Ovary (tissue), 9 donors: ENCODE measurements around the gene CAMK2D. TPM values are rescaled to one million over a fixed set of nuclear protein-coding genes. Genes with fewer than 3 reads are reported as not detected.

Source experiments
- DNase-seq, 5 donors: peaks; one replicate each; pipeline ENCODE4 v3.0.0-alpha.2; 2019 to 2020
- H3K27ac ChIP-seq, 2 donors: fragments of 200-600 bp; one replicate each; pipeline versions ENCODE4 v1.5.1 to v1.8.0; 2019 to 2022
- H3K27me3 ChIP-seq: fragments of 200-600 bp; one replicate; pipeline ENCODE4 v1.8.0; 2022
- H3K36me3 ChIP-seq: fragments of 200-600 bp; sonication (generic); one replicate; pipeline ENCODE4 v1.5.1; 2019
- H3K4me1 ChIP-seq: one replicate; pipeline ENCODE4 v1.8.1; 2013; ENCODE audit warnings: mild to moderate bottlenecking, moderate library complexity; ENCODE audit not compliant: insufficient read depth
- H3K4me3 ChIP-seq: fragments of 200-600 bp; sonication (generic); one replicate; pipeline ENCODE4 v1.5.1; 2017
- H3K9me3 ChIP-seq, 2 donors: fragments of 200-600 bp in 1 of 2; sonication (generic) in 1 of 2; one replicate each; pipeline versions ENCODE4 v1.5.1 to v1.8.1; 2013 to 2019; ENCODE audit warnings: mild to moderate bottlenecking in 1 of 2, moderate library complexity in 1 of 2
- EP300 ChIP-seq: sonication (generic); formaldehyde crosslinking; IDR thresholded peaks from one replicate; pipeline ENCODE4 v1.6.1; 2017; ENCODE audit warnings: antibody characterized with exemption
- POLR2A ChIP-seq: fragments of 450-650 bp; IDR thresholded peaks from one replicate; pipeline ENCODE4 v1.6.1; 2017; ENCODE audit warnings: antibody characterized with exemption, mild to moderate bottlenecking, moderate library complexity
- WGBS, 3 donors: extraction: QIAGEN DNeasy Blood & Tissue Kit in 1 of 3; methylation state at CpG; one replicate each; pipeline versions ENCODE4 v1.1.5 to v1.1.7; 2013 to 2017; 5-methylcytosine and 5-hydroxymethylcytosine counted together
- intact Hi-C, 4 donors: fragments of 100-400 bp; cut with DNase I; formaldehyde crosslinking; loops; one replicate each; pipeline versions ENCODE4 v1.11.0 to v1.15.1; 2022 to 2023
- polyA plus RNA-seq, 2 donors: library from polyadenylated mRNA; stranded (reverse); fragments of 200-250 nt in 1 of 2; fragments of 350-450 nt in 1 of 2; fragmentation: Illumina TruSeq in 1 of 2; extraction: RNeasy Lipid Tissue Mini Kit (QIAGEN cat#74804) in 1 of 2; gene quantifications; one replicate each; pipeline ENCODE4 v1.2.3, GENCODE V29; 2013 to 2014
- total RNA-seq, 7 donors: library from RNA; depleted of rRNA in 2 of 7; stranded (reverse); fragments of >200 nt in 2 of 7; fragmentation: NEBNext Ultra II Directional in 3 of 7; extraction: Animal tissue kit (Norgen Biotek cat#: 25700) in 3 of 7; gene quantifications; one replicate each; pipeline versions ENCODE4 v1.1.0 to v1.2.4, GENCODE V29; 2016 to 2023
- TF ChIP-seq, protein P1 (sequence below), 3 donors: fragments of 450-650 bp in 2 of 3; fragments of 200-600 bp in 1 of 3; IDR thresholded peaks; one replicate each; pipeline versions ENCODE4 v1.5.1 to v1.8.0; 2016 to 2022; ENCODE audit warnings: antibody characterized with exemption in 3 of 3, mild to moderate bottlenecking in 1 of 3
- donor health status: DM: no; HTN: no; CAD: no; lungs with moderate emphysema.
- donor health status: DM: no; HTN: no; CAD: no.
- donor health status: Bipolar disorder and iron deficiency.
- donor health status: DM: yes; HTN: yes; CAD: no.
- donor health status: DM: no; HTN: no; CAD: no.
- donor health status: DM: yes; HTN: yes; CAD: no.

The CAMK2D gene
- total and polyA plus RNA-seq, 9 donors: 14.2 to 36.9 (median 32.2) TPM

DNA sequence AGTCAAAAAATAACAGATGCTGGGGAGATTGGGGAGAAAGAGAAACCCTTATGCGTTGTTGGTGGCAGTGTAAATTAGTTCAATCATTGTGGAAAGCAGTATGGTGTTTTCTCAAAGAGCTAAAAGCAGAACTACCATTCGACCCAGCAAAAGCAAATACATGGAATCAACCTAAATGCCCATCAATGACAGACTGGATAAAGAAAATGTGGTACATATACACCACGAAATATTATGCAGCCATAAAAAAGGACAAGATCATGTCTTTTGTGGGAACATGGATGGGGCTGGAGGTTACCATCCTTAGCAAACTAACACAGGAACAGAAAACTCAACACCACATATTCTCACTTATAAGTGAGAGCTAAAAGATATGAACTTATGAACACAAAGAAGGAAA, 188.9 kb downstream of the CAMK2D start:
- H3K27me3 ChIP-seq: no peaks in the 10 kb centered on the region
- DNase-seq: no peak
- TF ChIP-seq POLR2A: no peak
- TF ChIP-seq, protein P1, sequence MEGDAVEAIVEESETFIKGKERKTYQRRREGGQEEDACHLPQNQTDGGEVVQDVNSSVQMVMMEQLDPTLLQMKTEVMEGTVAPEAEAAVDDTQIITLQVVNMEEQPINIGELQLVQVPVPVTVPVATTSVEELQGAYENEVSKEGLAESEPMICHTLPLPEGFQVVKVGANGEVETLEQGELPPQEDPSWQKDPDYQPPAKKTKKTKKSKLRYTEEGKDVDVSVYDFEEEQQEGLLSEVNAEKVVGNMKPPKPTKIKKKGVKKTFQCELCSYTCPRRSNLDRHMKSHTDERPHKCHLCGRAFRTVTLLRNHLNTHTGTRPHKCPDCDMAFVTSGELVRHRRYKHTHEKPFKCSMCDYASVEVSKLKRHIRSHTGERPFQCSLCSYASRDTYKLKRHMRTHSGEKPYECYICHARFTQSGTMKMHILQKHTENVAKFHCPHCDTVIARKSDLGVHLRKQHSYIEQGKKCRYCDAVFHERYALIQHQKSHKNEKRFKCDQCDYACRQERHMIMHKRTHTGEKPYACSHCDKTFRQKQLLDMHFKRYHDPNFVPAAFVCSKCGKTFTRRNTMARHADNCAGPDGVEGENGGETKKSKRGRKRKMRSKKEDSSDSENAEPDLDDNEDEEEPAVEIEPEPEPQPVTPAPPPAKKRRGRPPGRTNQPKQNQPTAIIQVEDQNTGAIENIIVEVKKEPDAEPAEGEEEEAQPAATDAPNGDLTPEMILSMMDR (IDR thresholded peaks at IDR 0.05): no peak
- TF ChIP-seq EP300: no peak
- peaks cover 4% of the 10 kb centered on the region for H3K4me1 ChIP-seq
- 97 to 98% (median 97%) methylated on average over 3 of the region's 3 CpGs for WGBS, 3 donors
- intact Hi-C loops: no loop called here
- no peak overlapping the region for H3K4me3 ChIP-seq
- H3K27ac ChIP-seq: no peak overlapping the region
- H3K9me3 ChIP-seq: no peaks in the 10 kb centered on the region
- no peaks in the 10 kb centered on the region for H3K36me3 ChIP-seq

DNA sequence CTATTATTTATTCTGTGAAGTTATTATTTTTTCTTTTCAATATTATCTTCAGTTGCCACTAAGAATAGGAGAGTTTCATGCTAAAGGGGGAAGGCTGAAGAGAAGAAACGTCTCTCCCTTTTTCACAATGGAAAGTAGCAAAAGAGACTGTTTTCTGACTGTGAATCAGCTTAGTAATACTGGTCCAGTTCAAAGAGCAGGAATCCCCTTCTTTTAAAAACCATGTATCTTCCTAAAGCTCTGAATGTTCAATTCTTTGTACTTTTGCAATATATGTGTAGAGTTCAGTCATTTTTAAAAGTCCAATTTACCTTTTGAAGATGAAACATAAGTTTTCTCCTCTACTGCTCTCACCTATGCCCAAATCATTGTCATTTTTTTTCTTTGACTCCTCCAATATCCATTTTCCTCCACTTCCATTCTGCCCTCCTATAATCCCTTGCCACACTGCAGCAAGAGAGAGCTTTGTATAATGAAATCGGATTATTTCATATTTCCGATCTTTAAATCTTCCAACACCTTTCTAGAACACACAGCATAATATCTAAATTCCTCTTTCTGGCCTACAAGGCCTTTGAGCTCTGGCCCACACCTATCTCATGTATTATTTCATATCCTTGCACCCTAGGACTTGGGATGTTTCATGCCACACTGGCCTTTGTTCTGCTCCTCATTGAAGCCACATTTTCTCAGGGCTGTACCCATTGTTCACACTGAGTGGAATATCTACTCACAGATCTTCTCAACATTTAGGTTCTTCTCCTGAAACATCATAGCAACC, 195.3 kb downstream of the CAMK2D start:
- H3K27me3 ChIP-seq: no peaks in the 10 kb centered on the region
- WGBS, 3 donors: 87 to 88% (median 87%) methylated on average over 3 of the region's 3 CpGs
- no peaks in the 10 kb centered on the region for H3K36me3 ChIP-seq
- H3K9me3 ChIP-seq: no peaks in the 10 kb centered on the region
- H3K27ac ChIP-seq: no peak overlapping the region
- no peak overlapping the region for H3K4me3 ChIP-seq
- DNase-seq: no peak
- H3K4me1 ChIP-seq: no peaks in the 10 kb centered on the region
- TF ChIP-seq, protein P1 (IDR thresholded peaks at IDR 0.05): no peak
- no peak for TF ChIP-seq EP300
- TF ChIP-seq POLR2A: no peak
- intact Hi-C loops: no loop called here

- Histone ChIP-seq H3K4me3 (no peak overlapping the region), H3K36me3 (no peaks in the 10 kb centered on the region), H3K4me1 (no peaks in the 10 kb centered on the region), H3K9me3 (no peaks in the 10 kb centered on the region), H3K27ac (no peak overlapping the region), H3K27me3 (no peaks in the 10 kb centered on the region)
- intact Hi-C loops: no loop called here
- TF ChIP-seq POLR2A: no peak
- TF ChIP-seq EP300: no peak
- TF ChIP-seq, protein P1 (IDR thresholded peaks at IDR 0.05): no peak
- no peak for DNase-seq
Measured at GRCh38 chr4:113565702-113566012, 195.9 kb downstream of the CAMK2D start.

DNA sequence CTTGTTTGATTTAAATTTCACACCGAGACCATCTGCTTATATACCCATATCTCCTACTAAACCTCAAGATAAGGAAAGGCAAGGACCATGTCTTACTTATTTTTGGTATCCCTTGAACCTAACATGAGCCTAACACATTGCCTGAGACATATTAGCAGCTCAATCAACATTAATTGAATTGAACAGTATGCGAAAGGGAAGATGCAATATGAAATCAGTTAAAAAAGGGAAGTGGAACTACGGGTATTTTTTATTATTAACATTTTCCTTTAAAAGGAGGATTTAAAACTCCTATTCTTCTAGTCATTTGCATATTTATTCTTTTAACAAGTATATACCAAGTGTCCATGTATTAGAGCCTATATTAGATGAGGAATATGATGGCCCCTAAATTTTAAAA, 197.0 kb downstream of the CAMK2D start:
- TF ChIP-seq POLR2A: no peak
- TF ChIP-seq, protein P1 (IDR thresholded peaks at IDR 0.05): no peak
- no peak for TF ChIP-seq EP300
- Histone ChIP-seq H3K36me3 (no peaks in the 10 kb centered on the region), H3K27me3 (no peaks in the 10 kb centered on the region), H3K9me3 (no peaks in the 10 kb centered on the region), H3K27ac (no peak overlapping the region), H3K4me1 (no peaks in the 10 kb centered on the region), H3K4me3 (no peak overlapping the region)
- 95 to 97% (median 95%) methylated on average over 3 of the region's 3 CpGs for WGBS, 3 donors
- intact Hi-C loops: no loop called here
- no peak for DNase-seq
